Measurements from ENCODE around the gene WASL.

WASL gene

GRCh38 chr7:123718773-123719172 lies 30.0 kb downstream of the WASL start:
- TF ChIP-seq CTCF (IDR thresholded peaks at IDR 0.05; ENCODE audit: insufficient read depth, low read length, poor library complexity, severe bottlenecking): no peak
- Histone ChIP-seq H3K27me3 (replicated peaks; ENCODE audit: control insufficient read depth, insufficient read depth, low read length) (no peaks in the 10 kb centered on the region), H3K36me3 (ENCODE audit: control insufficient read depth, insufficient read depth, low read length) (no peaks in the 10 kb centered on the region), H3K4me3 (replicated peaks; ENCODE audit: low read depth, low read length) (no peak overlapping the region)
- DNase-seq (ENCODE audit: extremely low read depth, insufficient read length): no peak

GRCh38 chr7:123717689-123718088 lies 31.1 kb downstream of the WASL start:
- H3K36me3 ChIP-seq (ENCODE audit: control insufficient read depth, insufficient read depth, low read length): no peaks in the 10 kb centered on the region

GRCh38 chr7:123716877-123717276 lies 31.9 kb downstream of the WASL start:
- H3K4me3 ChIP-seq (replicated peaks; ENCODE audit: low read depth, low read length): no peak overlapping the region
- DNase-seq (ENCODE audit: extremely low read depth, insufficient read length): no peak
- no peak for TF ChIP-seq CTCF (IDR thresholded peaks at IDR 0.05; ENCODE audit: insufficient read depth, low read length, poor library complexity, severe bottlenecking)
- H3K27me3 ChIP-seq (replicated peaks; ENCODE audit: control insufficient read depth, insufficient read depth, low read length): no peaks in the 10 kb centered on the region
- no peaks in the 10 kb centered on the region for H3K36me3 ChIP-seq (ENCODE audit: control insufficient read depth, insufficient read depth, low read length)

More at GRCh38 chr7:123717689-123718088, 31.1 kb downstream of the WASL start:
- Histone ChIP-seq H3K27me3 (replicated peaks; ENCODE audit: control insufficient read depth, insufficient read depth, low read length) (no peaks in the 10 kb centered on the region), H3K4me3 (replicated peaks; ENCODE audit: low read depth, low read length) (no peak overlapping the region)
- no peak for TF ChIP-seq CTCF (IDR thresholded peaks at IDR 0.05; ENCODE audit: insufficient read depth, low read length, poor library complexity, severe bottlenecking)
- no peak for DNase-seq (ENCODE audit: extremely low read depth, insufficient read length)

- H3K27me3 ChIP-seq (replicated peaks; ENCODE audit: control insufficient read depth, insufficient read depth, low read length): no peaks in the 10 kb centered on the region
- H3K36me3 ChIP-seq (ENCODE audit: control insufficient read depth, insufficient read depth, low read length): no peaks in the 10 kb centered on the region
- H3K4me3 ChIP-seq (replicated peaks; ENCODE audit: low read depth, low read length): no peak overlapping the region
- no peak for TF ChIP-seq CTCF (IDR thresholded peaks at IDR 0.05; ENCODE audit: insufficient read depth, low read length, poor library complexity, severe bottlenecking)
- no peak for DNase-seq (ENCODE audit: extremely low read depth, insufficient read length)
Measured at GRCh38 chr7:123715799-123716198, 33.0 kb downstream of the WASL start.

- Histone ChIP-seq H3K36me3 (ENCODE audit: control insufficient read depth, insufficient read depth, low read length) (no peaks in the 10 kb centered on the region), H3K4me3 (replicated peaks; ENCODE audit: low read depth, low read length) (no peak overlapping the region), H3K27me3 (replicated peaks; ENCODE audit: control insufficient read depth, insufficient read depth, low read length) (no peaks in the 10 kb centered on the region)
- TF ChIP-seq CTCF (IDR thresholded peaks at IDR 0.05; ENCODE audit: insufficient read depth, low read length, poor library complexity, severe bottlenecking): no peak
- DNase-seq (ENCODE audit: extremely low read depth, insufficient read length): no peak
Measured at GRCh38 chr7:123715198-123715597, 33.6 kb downstream of the WASL start.
